Measurements from ENCODE around the gene RDH8.

GRCh38 chr19:10007371-10008183, 5.7 kb upstream of the RDH8 start:
- TF ChIP-seq, protein P1, sequence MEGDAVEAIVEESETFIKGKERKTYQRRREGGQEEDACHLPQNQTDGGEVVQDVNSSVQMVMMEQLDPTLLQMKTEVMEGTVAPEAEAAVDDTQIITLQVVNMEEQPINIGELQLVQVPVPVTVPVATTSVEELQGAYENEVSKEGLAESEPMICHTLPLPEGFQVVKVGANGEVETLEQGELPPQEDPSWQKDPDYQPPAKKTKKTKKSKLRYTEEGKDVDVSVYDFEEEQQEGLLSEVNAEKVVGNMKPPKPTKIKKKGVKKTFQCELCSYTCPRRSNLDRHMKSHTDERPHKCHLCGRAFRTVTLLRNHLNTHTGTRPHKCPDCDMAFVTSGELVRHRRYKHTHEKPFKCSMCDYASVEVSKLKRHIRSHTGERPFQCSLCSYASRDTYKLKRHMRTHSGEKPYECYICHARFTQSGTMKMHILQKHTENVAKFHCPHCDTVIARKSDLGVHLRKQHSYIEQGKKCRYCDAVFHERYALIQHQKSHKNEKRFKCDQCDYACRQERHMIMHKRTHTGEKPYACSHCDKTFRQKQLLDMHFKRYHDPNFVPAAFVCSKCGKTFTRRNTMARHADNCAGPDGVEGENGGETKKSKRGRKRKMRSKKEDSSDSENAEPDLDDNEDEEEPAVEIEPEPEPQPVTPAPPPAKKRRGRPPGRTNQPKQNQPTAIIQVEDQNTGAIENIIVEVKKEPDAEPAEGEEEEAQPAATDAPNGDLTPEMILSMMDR (IDR thresholded peaks at IDR 0.05), result no peak
- no peak for TF ChIP-seq ZFX (IDR thresholded peaks at IDR 0.05; ENCODE audit: borderline replicate concordance)

All from 22Rv1 (cell line).